H1 (cell line): ENCODE results near the gene EXOC1. TPM values are rescaled to one million over a fixed set of nuclear protein-coding genes. Genes with fewer than 3 reads are reported as not detected.

Experiments used
- CTCF ChIA-PET: fragments of 300-600 bp; sonication (Branson Sonifier 250); formaldehyde crosslinking; loops from one replicate; lab custom pipeline; 2021; ENCODE audit not compliant: partially characterized antibody; lab: Charles Lee
- POLR2A ChIA-PET: fragments of 300-600 bp; sonication (Branson Sonifier 250); formaldehyde crosslinking; loops from one replicate; lab custom pipeline; 2021; ENCODE audit warnings: inconsistent platforms; ENCODE audit not compliant: partially characterized antibody; lab: Charles Lee
- DNase-seq, 2 experiments: peaks; one replicate each; pipeline versions ENCODE4 v3.0.0 to v3.0.0-alpha.2; 2010 to 2022; ENCODE audit warnings: low spot score in 2 of 2, low read depth in 1 of 2, mixed read lengths in 1 of 2
- FAIRE-seq: peaks from 2 replicates; lab custom pipeline; 2011; peaks lifted over from hg19 to GRCh38; lab: Jason Lieb, UNC
- H2AFZ ChIP-seq: 2 replicates; pipeline ENCODE4 v1.8.1; 2012; ENCODE audit warnings: low read length, inconsistent platforms
- H2AK5ac ChIP-seq: 2 replicates; pipeline ENCODE4 v1.6.1; 2013; ENCODE audit warnings: low read depth, low read length
- H2BK120ac ChIP-seq: replicated peaks from 2 replicates; pipeline ENCODE3; 2013; ENCODE audit warnings: low read depth, low read length, inconsistent platforms
- H2BK12ac ChIP-seq: 2 replicates; pipeline ENCODE4 v1.6.1; 2013; ENCODE audit warnings: low read depth, low read length
- H2BK15ac ChIP-seq: 2 replicates; pipeline ENCODE4 v1.6.1; 2013; ENCODE audit warnings: low read length
- H2BK20ac ChIP-seq: 2 replicates; pipeline ENCODE4 v1.6.1; 2013; ENCODE audit warnings: low read length
- H2BK5ac ChIP-seq: 2 replicates; pipeline ENCODE4 v1.6.1; 2013; ENCODE audit warnings: low read depth, low read length
- H3K14ac ChIP-seq: 2 replicates; pipeline ENCODE4 v1.6.1; 2013; ENCODE audit warnings: inconsistent platforms; ENCODE audit not compliant: insufficient read length
- H3K18ac ChIP-seq: 2 replicates; pipeline ENCODE4 v1.6.1; 2013; ENCODE audit warnings: low read length; ENCODE audit errors: extremely low read depth
- H3K23ac ChIP-seq: 2 replicates; pipeline ENCODE4 v1.6.1; 2013; ENCODE audit warnings: inconsistent platforms; ENCODE audit not compliant: insufficient read length
- H3K23me2 ChIP-seq: 2 replicates; pipeline ENCODE4 v1.6.1; 2013; ENCODE audit warnings: low read depth, low read length
- H3K27ac ChIP-seq: 2 replicates; pipeline ENCODE4 v1.6.1; 2011; ENCODE audit warnings: low read depth, low read length, inconsistent platforms
- H3K27me3 ChIP-seq, 4 experiments: replicated peaks in 1 of 4; 1 replicate in 1 of 4; 2 replicates in 3 of 4; pipeline versions ENCODE4 v1.6.1 to v1.8.1; 2011 to 2013; ENCODE audit warnings: low read length in 3 of 4, mild to moderate bottlenecking in 3 of 4, inconsistent platforms in 2 of 4, mixed read lengths in 2 of 4, moderate library complexity in 1 of 4; ENCODE audit not compliant: control insufficient read depth in 3 of 4, insufficient read depth in 3 of 4; ENCODE audit errors: extremely low read depth in 1 of 4
- H3K36me3 ChIP-seq, 4 experiments: 2 replicates each; pipeline versions ENCODE4 v1.6.1 to v1.8.1; 2011 to 2013; ENCODE audit warnings: mild to moderate bottlenecking in 4 of 4, low read length in 3 of 4, moderate library complexity in 2 of 4, control low read depth in 1 of 4, inconsistent platforms in 1 of 4; ENCODE audit not compliant: insufficient read depth in 4 of 4, control insufficient read depth in 2 of 4
- H3K4ac ChIP-seq: replicated peaks from 2 replicates; pipeline ENCODE3; 2013; ENCODE audit warnings: low read length, low read depth, mixed read lengths, inconsistent platforms; ENCODE audit not compliant: insufficient read length
- H3K4me1 ChIP-seq, 4 experiments: replicated peaks in 1 of 4; 1 replicate in 1 of 4; 2 replicates in 3 of 4; pipeline versions ENCODE4 v1.6.1 to v1.8.1; 2011 to 2013; ENCODE audit warnings: low read length in 3 of 4, inconsistent platforms in 2 of 4, mixed read lengths in 1 of 4; ENCODE audit not compliant: insufficient read depth in 4 of 4, control insufficient read depth in 3 of 4
- H3K4me2 ChIP-seq, 2 experiments: 2 replicates each; pipeline versions ENCODE4 v1.6.1 to v1.8.1; 2011 to 2013; ENCODE audit warnings: low read depth in 2 of 2, low read length in 2 of 2, control low read depth in 1 of 2, inconsistent platforms in 1 of 2, mild to moderate bottlenecking in 1 of 2; ENCODE audit not compliant: insufficient read depth in 1 of 2
- H3K4me3 ChIP-seq, 4 experiments: fragments of 200-600, 300-600 bp in 1 of 4; sonication (generic), shearing (Covaris generic), sonication (Bioruptor Twin) in 1 of 4; 2 replicates each; pipeline versions ENCODE4 v1.5.1 to v1.8.1; 2011 to 2016; ENCODE audit warnings: low read length in 4 of 4, low read depth in 3 of 4, control low read depth in 2 of 4, inconsistent platforms in 2 of 4, mild to moderate bottlenecking in 2 of 4, mixed read lengths in 1 of 4, moderate library complexity in 1 of 4; ENCODE audit not compliant: insufficient read depth in 2 of 4; ENCODE audit errors: extremely low read depth in 1 of 4
- H3K56ac ChIP-seq: replicated peaks from 2 replicates; pipeline ENCODE3; 2013; ENCODE audit warnings: low read depth, mild to moderate bottlenecking, mixed read lengths, low read length, inconsistent platforms; ENCODE audit not compliant: insufficient read length
- H3K79me1 ChIP-seq: 2 replicates; pipeline ENCODE4 v1.6.1; 2013; ENCODE audit warnings: low read depth, low read length, control low read depth
- H3K79me2 ChIP-seq, 2 experiments: 2 replicates each; pipeline versions ENCODE4 v1.6.1 to v1.8.1; 2012 to 2013; ENCODE audit warnings: low read length in 2 of 2, mild to moderate bottlenecking in 2 of 2, inconsistent platforms in 1 of 2; ENCODE audit not compliant: insufficient read depth in 2 of 2, control insufficient read depth in 1 of 2
- H3K9ac ChIP-seq, 4 experiments: replicated peaks in 1 of 4; 1 replicate in 1 of 4; 2 replicates in 3 of 4; pipeline versions ENCODE4 v1.6.1 to v1.8.1; 2011 to 2013; ENCODE audit warnings: low read depth in 3 of 4, low read length in 3 of 4, control low read depth in 2 of 4, mild to moderate bottlenecking in 2 of 4, moderate library complexity in 2 of 4, inconsistent platforms in 1 of 4; ENCODE audit errors: extremely low read depth in 1 of 4
- H3K9me3 ChIP-seq, 2 experiments: 2 replicates each; pipeline versions ENCODE4 v1.6.1 to v1.8.1; 2012 to 2013; ENCODE audit warnings: mild to moderate bottlenecking in 2 of 2, moderate library complexity in 2 of 2, control low read depth in 1 of 2, inconsistent platforms in 1 of 2, low read depth in 1 of 2, low read length in 1 of 2, mixed read lengths in 1 of 2; ENCODE audit not compliant: insufficient read depth in 2 of 2
- H4K20me1 ChIP-seq, 2 experiments: replicated peaks in 1 of 2; 2 replicates each; pipeline versions ENCODE3 to v1.8.1; 2011 to 2013; ENCODE audit warnings: inconsistent platforms in 2 of 2, low read length in 2 of 2, mild to moderate bottlenecking in 1 of 2; ENCODE audit not compliant: insufficient read depth in 2 of 2, control insufficient read depth in 1 of 2
- H4K5ac ChIP-seq: 2 replicates; pipeline ENCODE4 v1.6.1; 2013; ENCODE audit warnings: low read length, low read depth, mixed read lengths, inconsistent platforms; ENCODE audit not compliant: insufficient read length
- H4K8ac ChIP-seq: 2 replicates; pipeline ENCODE4 v1.8.0; 2013; ENCODE audit warnings: mild to moderate bottlenecking, moderate library complexity, low read length, inconsistent platforms; ENCODE audit not compliant: insufficient read depth; ENCODE audit errors: extremely low read depth
- H4K91ac ChIP-seq: replicated peaks from 2 replicates; pipeline ENCODE3; 2013; ENCODE audit warnings: low read length, mixed read lengths, inconsistent platforms; ENCODE audit not compliant: insufficient read length
- BACH1 ChIP-seq: IDR thresholded peaks from 2 replicates; pipeline ENCODE4 v1.6.1; 2012; ENCODE audit warnings: low read length, improper control_type of control experiment
- CTBP2 ChIP-seq: IDR thresholded peaks from 2 replicates; pipeline ENCODE4 v1.7.0; 2011; ENCODE audit warnings: borderline replicate concordance, mild to moderate bottlenecking, moderate library complexity, mixed read lengths, low read length; ENCODE audit not compliant: insufficient read depth, insufficient read length
- EP300 ChIP-seq, 2 experiments: IDR thresholded peaks; 1 replicate in 1 of 2; 2 replicates in 1 of 2; pipeline ENCODE4 v1.6.1; 2011 to 2012; ENCODE audit warnings: low read depth in 2 of 2, low read length in 2 of 2, mild to moderate bottlenecking in 2 of 2, borderline replicate concordance in 1 of 2, inconsistent platforms in 1 of 2, moderate library complexity in 1 of 2
- GTF2F1 ChIP-seq: IDR thresholded peaks from 2 replicates; pipeline ENCODE4 v1.6.1; 2012; ENCODE audit warnings: low read depth, low read length, improper control_type of control experiment, borderline replicate concordance
- HDAC6 ChIP-seq: IDR thresholded peaks from one replicate; pipeline ENCODE4 v1.7.1; 2012; ENCODE audit warnings: low read depth, mild to moderate bottlenecking, inconsistent platforms, low read length, moderate library complexity
- KDM4A ChIP-seq: IDR thresholded peaks from one replicate; pipeline ENCODE4 v1.7.1; 2012; ENCODE audit warnings: low read depth, mild to moderate bottlenecking, moderate library complexity, low read length, inconsistent platforms; ENCODE audit not compliant: severe bottlenecking
- NRF1 ChIP-seq: IDR thresholded peaks from 2 replicates; pipeline ENCODE4 v1.6.1; 2011; ENCODE audit warnings: mild to moderate bottlenecking, low read depth, low read length, improper control_type of control experiment
- POLR2AphosphoS5 ChIP-seq: IDR thresholded peaks from 2 replicates; pipeline ENCODE4 v1.6.1; 2011; ENCODE audit warnings: low read depth, low read length
- RNF2 ChIP-seq: fragments of 200-900, 300-1000 bp; sonication (generic); IDR thresholded peaks from 2 replicates; pipeline ENCODE4 v1.7.1; 2016; ENCODE audit warnings: borderline replicate concordance, low read depth, mild to moderate bottlenecking, antibody characterized with exemption, low read length; ENCODE audit not compliant: poor library complexity, severe bottlenecking; ENCODE audit errors: missing control alignments
- SAP30 ChIP-seq: fragments of 300-600 bp; sonication (generic); IDR thresholded peaks from 2 replicates; pipeline ENCODE4 v1.7.1; 2012; ENCODE audit warnings: low read length, moderate library complexity, mild to moderate bottlenecking, inconsistent platforms; ENCODE audit not compliant: insufficient read depth, insufficient replicate concordance
- SIN3A ChIP-seq, 2 experiments: IDR thresholded peaks in 1 of 2; conservative IDR thresholded peaks in 1 of 2; 2 replicates each; pipeline ENCODE4 v1.6.1; 2011 to 2012; ENCODE audit warnings: low read length in 2 of 2, improper control_type of control experiment in 1 of 2, low read depth in 1 of 2, mild to moderate bottlenecking in 1 of 2
- SRF ChIP-seq: IDR thresholded peaks from 2 replicates; pipeline ENCODE4 v1.6.1; 2011; ENCODE audit warnings: mild to moderate bottlenecking, low read depth, low read length, moderate library complexity
- WGBS, 2 experiments: shearing (Covaris generic) in 1 of 2; methylation state at CpG; one replicate each; pipeline versions ENCODE4 v1.1.6 to v1.1.7; 2013 to 2015; ENCODE audit warnings: low lambda C conversion rate in 2 of 2, mixed read lengths in 2 of 2, inconsistent platforms in 1 of 2, low coverage in 1 of 2, missing lambda C conversion rate in 1 of 2; ENCODE audit not compliant: insufficient replicate concordance in 2 of 2, insufficient coverage in 1 of 2, insufficient read length in 1 of 2; ENCODE audit errors: extremely low coverage in 1 of 2, missing lambda C conversion rate in 1 of 2; 5-methylcytosine and 5-hydroxymethylcytosine counted together
- polyA plus RNA-seq, 7 experiments: library from polyadenylated mRNA; depleted of rRNA in 3 of 7; stranded (reverse) in 5 of 7; unstranded in 2 of 7; fragments of >200 nt in 5 of 7; fragments of 200-250 nt in 2 of 7; gene quantifications; 1 replicate in 5 of 7; 2 replicates in 1 of 7; 4 replicates in 1 of 7; pipeline versions ENCODE4 v1.2.1 to v1.2.3, GENCODE V29; 2011 to 2013; ENCODE audit warnings: missing spikeins in 2 of 7, mixed read lengths in 2 of 7
- total RNA-seq: library from RNA; stranded (reverse); fragmentation: NEBNext Ultra II Directional; extraction: Animal tissue kit (Norgen Biotek cat#: 25700); gene quantifications from 2 replicates; pipeline ENCODE4 v1.2.1, GENCODE V29; 2021

EXOC1 gene
- total and polyA plus RNA-seq, 2 of the 8 experiments (the other 6 are each of a cell fraction or from before 2014, with no cell fraction given), result 5.9 to 19.6 TPM

GRCh38 chr4:55949482-55949802, 96.0 kb downstream of the EXOC1 start:
- Histone ChIP-seq H2BK120ac (peak overlapping the region; percentile 38), H3K4me1 (peaks cover 0 to 2% (median under 1%) of the 10 kb centered on the region in 4 experiments; a peak in 4 of 7 replicates), H4K91ac (no peak overlapping the region), H3K4ac (no peak overlapping the region)
- no peak for TF ChIP-seq KDM4A
- no peak for TF ChIP-seq BACH1
- no peak for TF ChIP-seq CTBP2
- TF ChIP-seq SAP30, result no peak
- no peak for TF ChIP-seq SRF
- no peak for TF ChIP-seq GTF2F1
- no peak for TF ChIP-seq NRF1
- no peak for TF ChIP-seq POLR2AphosphoS5
- TF ChIP-seq EP300 (IDR thresholded peaks at IDR 0.05; ENCODE audit: borderline replicate concordance in 1 of 2, low read depth in 2 of 2, low read length in 2 of 2), result no peak
- TF ChIP-seq RNF2, result no peak
- no peak for TF ChIP-seq SIN3A (conservative IDR thresholded peaks at IDR 0.05 in 1 of 2, IDR thresholded peaks at IDR 0.05 in 1 of 2; ENCODE audit: low read depth in 1 of 2, low read length in 2 of 2)
- no peak for TF ChIP-seq HDAC6
- TF ChIP-seq, all 59 proteins: peak for 0
- peaks cover 2% of the 10 kb centered on the region; the same call in 1 of the 2 replicates for H3K23me2 ChIP-seq
- H3K23ac ChIP-seq, result no peak overlapping the region
- no peak overlapping the region for H2BK20ac ChIP-seq
- peak overlapping the region; percentile 65 to 89 (median 76) for H3K9ac ChIP-seq
- peak overlapping the region; percentile 40 to 64 for H3K4me2 ChIP-seq
- no peak overlapping the region for H3K14ac ChIP-seq
- no peaks in the 10 kb centered on the region for H3K9me3 ChIP-seq
- POLR2A ChIA-PET, result interaction anchor here (0.6 to 2.0 kb wide), 13 partner anchors 9 to 437 kb away, joined by 3 to 5 read pairs (median 3); partner anchors contain the start of gene AASDH
- H3K79me1 ChIP-seq, result no peaks in the 10 kb centered on the region
- CTCF ChIA-PET, result interaction anchor here (0.5 to 1.8 kb wide), 15 partner anchors 8 to 340 kb away, joined by 3 to 18 read pairs (median 3); no protein-coding TSS in a partner anchor
- H3K4me3 ChIP-seq, result peak overlapping the region; percentile 80 to 84 (median 82)
- peak overlapping the region; percentile 16 for H4K5ac ChIP-seq
- WGBS, 2 experiments, result 7% methylated on average over 3 of the region's 3 CpGs; no CpG with 5 or more reads in 1 of the 2 experiments
- H2AFZ ChIP-seq, result peak overlapping the region; percentile 96
- H4K8ac ChIP-seq, result no peak overlapping the region
- no peak overlapping the region for H2BK12ac ChIP-seq
- H3K27ac ChIP-seq, result peak overlapping the region; percentile 81
- no peak overlapping the region for H2AK5ac ChIP-seq
- no peak overlapping the region for H2BK15ac ChIP-seq
- peak overlapping the region; percentile 75 for H3K56ac ChIP-seq
- FAIRE-seq (no peak), DNase-seq (no peak)
- H2BK5ac ChIP-seq, result peak overlapping the region; percentile 96; the same call in 1 of the 2 replicates
- H4K20me1 ChIP-seq, result no peaks in the 10 kb centered on the region
- H3K79me2 ChIP-seq, result peaks cover 0 to 20% of the 10 kb centered on the region in 2 experiments; a peak in 2 of 4 replicates
- peaks cover 0 to 7% (median 3%) of the 10 kb centered on the region in 4 experiments; a peak in 3 of 8 replicates for H3K36me3 ChIP-seq
- H3K27me3 ChIP-seq, result no peaks in the 10 kb centered on the region
- no peak overlapping the region for H3K18ac ChIP-seq
